Mesenteric fat pad (tissue), 1 donor: Measurements from ENCODE around the gene B3GNT2. TPM values are rescaled to one million over a fixed set of nuclear protein-coding genes. Genes with fewer than 3 reads are reported as not detected.
"Not testable (repeated sequence)": the region's sequence is repeated elsewhere in the genome, so short reads cannot be mapped to it uniquely, and the experiment has no call there.

Source experiments
- DNase-seq: peaks from one replicate; pipeline ENCODE4 v3.0.0-alpha.2; 2020; ENCODE audit warnings: low spot score
- microRNA-seq: library from miRNA; unstranded; fragments of <30 nt; microRNA quantifications from one replicate; pipeline ENCODE4 v1.2.0, GENCODE V29; 2020; ENCODE audit warnings: borderline number of aligned reads
- total RNA-seq: library from RNA; stranded (reverse); fragmentation: NEBNext Ultra II Directional; extraction: Animal tissue kit (Norgen Biotek cat#: 25700); gene quantifications from one replicate; pipeline ENCODE4 v1.2.1, GENCODE V29; 2021
- donor health status: DM: yes; HTN: yes; CAD: no.

Gene B3GNT2
- total RNA-seq, 1 donor from 2014 or later, result 21.9 TPM

DNA sequence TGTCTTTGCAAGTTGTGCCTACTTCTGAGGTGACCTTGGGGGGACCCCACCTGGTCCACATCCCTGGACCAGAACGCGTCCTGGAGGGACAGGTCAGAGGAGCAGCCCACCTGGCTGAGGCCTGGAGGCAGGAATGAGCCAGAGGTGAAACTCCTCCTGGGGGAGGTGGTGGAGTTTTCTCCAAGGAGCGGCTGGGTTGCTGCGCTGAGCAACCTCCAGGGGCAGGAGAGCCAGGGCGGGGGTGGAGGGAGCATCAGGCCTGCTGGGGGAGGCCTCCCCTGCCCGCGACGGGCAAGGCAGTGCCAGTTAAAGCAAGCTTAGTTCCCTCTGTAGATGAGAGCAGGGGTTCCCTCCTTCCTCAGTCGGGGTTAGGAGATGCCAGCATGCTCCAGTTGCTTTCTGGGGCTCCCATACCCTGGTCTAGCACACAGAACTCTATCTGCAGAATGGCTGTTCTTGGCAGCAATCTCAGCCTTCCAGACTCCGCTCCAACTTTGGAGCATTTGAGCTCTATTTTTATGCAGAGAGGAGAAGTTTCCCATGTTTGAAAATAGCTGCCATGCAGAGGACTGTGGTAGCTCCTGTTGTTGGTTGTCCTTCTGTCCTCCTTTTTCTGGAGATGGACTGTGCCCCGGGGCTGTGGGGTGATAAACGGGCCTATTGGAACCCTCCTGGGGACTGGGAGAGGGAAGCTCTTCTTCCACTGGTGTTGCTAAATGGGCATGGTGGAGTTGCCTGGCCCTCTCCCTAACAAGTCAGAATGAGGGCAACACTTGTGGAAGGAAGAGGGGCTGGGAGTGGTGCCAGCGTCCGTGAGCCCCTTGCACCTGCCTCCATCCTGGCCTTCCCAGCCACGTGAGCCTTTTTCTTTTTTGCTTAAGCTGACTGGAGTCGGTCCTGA, 39.1 kb downstream of the B3GNT2 start:
- DNase-seq, result no peak

GRCh38 chr2:62236499-62236898, 40.6 kb downstream of the B3GNT2 start:
- no peak for DNase-seq

GRCh38 chr2:62238236-62238635, 42.3 kb downstream of the B3GNT2 start:
- no peak for DNase-seq

GRCh38 chr2:62240546-62240945, 44.6 kb downstream of the B3GNT2 start:
- DNase-seq, result no peak

DNA sequence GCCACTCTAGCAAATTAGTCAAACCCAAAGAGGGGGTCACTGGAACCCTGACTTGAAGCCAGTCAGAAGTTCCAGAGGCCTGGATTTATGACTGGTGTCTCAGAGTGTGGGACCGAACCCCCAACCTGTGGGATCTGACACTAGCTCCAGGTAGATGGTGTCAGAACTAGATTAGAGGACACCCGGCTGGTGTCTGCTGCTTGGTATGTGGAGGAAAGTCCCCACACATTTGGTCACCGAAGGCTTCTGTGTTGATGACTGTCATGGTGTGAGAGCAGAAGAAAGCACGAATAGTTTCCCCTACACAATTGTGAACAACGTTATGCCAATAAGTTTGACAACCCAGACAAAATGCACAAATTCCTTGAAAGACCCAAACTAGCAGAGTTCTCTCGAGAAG, 48.1 kb downstream of the B3GNT2 start:
- DNase-seq, result no peak

DNA sequence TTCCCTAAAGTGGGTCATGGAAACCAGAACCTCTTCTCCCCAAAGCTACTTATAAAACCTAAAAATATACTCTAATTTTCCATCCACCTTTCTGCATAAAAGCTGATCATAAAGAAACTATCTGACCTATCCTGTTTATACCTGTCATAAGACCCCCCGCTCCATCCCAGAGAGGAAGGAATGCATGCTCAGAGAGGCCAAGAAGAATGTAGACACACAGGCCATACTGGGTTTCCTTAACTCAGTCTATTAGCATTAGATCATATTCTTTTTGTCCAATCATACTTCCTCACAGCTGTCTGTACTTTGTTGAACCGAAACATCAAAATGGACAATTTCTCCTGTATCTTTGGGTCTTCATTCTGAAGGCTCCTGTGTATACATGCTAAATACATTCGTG, 52.3 kb downstream of the B3GNT2 start:
- DNase-seq, result no peak

GRCh38 chr2:62250239-62250638, 54.3 kb downstream of the B3GNT2 start:
- DNase-seq, result no peak

- DNase-seq, result no peak
Measured at GRCh38 chr2:62254424-62255266, 58.7 kb downstream of the B3GNT2 start.

GRCh38 chr2:62257466-62257865, 61.6 kb downstream of the B3GNT2 start:
- no peak for DNase-seq

DNA sequence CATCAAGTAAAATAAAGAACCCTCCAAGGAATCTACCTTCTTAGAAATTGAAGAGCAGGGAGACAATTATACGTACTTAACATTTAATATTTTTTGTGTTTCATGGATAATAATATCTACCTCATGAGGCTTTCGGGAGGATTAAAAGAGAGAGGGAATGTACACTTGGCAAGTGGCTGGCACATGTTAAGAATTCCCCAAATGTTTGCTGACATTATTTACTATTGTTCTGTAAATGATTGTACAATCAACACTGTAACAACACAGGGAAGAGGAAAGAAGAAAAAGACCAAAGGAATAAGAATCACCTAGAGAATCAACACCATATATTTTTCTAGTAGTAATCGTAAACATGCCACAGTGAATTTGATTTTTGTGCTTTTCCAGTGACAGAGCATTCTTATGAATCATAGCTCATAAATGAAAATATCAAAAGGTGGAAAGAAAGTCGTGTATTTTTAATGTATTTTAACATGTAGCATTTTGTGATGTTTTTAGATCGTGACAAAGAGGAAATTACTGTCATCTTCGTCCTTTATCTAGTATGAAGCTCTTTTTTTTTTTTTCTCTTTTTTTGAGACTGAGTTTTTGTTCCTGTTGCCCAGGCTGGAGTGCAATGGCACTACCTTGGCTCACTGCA, 67.3 kb downstream of the B3GNT2 start:
- no peak for DNase-seq

GRCh38 chr2:62264186-62264585, 68.3 kb downstream of the B3GNT2 start:
- DNase-seq, result no peak

DNA sequence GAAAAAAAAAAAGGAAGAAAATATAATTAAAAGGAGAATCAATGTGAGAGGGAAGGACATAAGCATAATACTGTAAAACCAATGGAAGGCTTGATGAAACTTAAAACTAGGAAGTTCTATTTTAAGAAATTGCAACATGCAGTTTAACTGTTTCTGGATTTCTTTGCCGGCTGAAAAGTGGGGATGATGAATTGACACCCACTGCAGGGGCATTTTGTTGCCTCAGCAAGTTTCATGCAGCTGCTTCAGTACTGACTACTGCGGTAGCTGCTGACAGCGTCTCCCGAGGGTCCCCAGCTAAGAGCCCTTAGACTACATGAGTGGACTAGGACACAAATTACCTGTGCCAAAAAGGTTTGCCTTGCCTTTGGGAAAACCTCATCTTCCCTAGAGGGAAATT, 69.2 kb downstream of the B3GNT2 start:
- no peak for DNase-seq

- DNase-seq, result no peak
Measured at GRCh38 chr2:62266433-62267038, 70.6 kb downstream of the B3GNT2 start.

- DNase-seq, result no peak
Measured at GRCh38 chr2:62267696-62268095, 71.8 kb downstream of the B3GNT2 start.

DNA sequence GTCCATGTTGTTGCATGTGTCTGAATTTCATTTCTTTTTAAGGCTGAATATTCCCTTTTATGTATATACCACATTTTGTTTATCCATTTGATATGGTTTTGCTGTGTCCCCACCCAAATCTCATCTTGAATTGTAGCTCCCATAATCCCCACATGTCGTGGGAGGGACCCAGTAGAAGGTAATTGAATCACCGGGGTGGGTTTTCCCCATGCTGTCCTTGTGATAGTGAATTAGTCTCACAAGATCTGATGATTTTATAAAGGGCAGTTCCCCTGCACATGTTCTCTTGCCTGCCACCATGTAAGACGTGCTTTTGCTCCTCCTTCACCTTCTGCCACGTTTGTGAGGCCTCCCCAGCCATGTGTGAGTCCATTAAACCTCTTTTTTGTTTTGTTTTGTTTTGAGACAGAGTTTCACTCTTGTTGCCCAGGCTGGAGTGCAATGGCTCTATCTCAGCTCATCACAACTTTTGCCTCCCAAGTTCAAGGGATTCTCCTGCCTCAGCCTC, 72.8 kb downstream of the B3GNT2 start:
- DNase-seq, result not testable (repeated sequence)

- no peak for DNase-seq
Measured at GRCh38 chr2:62270728-62271127, 74.8 kb downstream of the B3GNT2 start.

Small RNA genes within 50 kb of the gene (microRNA-seq; reads per million reads assigned to microRNA genes)
- not detected for gene MIR5192
